GM10847 (cell line): ENCODE data around the gene PROM2.

Source experiments
- POLR2A ChIP-seq: IDR thresholded peaks from 2 replicates; pipeline ENCODE4 v1.6.1; 2011; ENCODE audit not compliant: insufficient read length; ENCODE audit errors: extremely low read depth

The PROM2 gene

DNA sequence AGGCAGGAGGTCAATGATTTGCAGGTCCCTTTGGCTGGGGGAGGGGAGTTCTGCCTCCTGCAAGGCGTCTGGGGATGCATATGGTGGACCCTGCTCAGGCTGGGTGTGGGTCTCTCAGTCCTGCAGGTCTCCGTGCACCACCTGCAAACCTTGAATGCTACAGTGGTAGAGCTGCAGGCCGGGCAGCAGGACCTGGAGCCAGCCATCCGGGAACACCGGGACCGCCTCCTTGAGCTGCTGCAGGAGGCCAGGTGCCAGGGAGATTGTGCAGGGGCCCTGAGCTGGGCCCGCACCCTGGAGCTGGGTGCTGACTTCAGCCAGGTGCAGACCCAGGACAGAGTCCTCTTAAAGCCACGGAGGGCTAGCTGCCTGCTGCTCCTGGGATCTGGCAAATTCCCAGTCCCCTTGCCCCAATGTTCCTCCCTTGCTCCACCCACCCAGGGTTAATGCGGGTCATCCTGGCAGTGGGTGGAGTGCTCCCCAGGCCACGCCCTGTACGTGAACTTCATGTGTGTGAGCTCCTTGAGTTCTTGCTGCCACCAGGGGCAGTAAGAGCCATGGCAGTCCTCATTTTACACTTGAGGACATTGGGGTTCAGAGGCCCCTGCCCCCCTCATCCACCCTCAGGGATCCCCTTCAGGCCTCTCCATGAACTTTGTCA lies 3.1 kb downstream of the PROM2 start:
- TF ChIP-seq POLR2A: no peak

- no peak for TF ChIP-seq POLR2A
Observed at GRCh38 chr2:95278051-95278471, 3.8 kb downstream of the PROM2 start.

GRCh38 chr2:95278637-95279225 lies 4.5 kb downstream of the PROM2 start:
- TF ChIP-seq POLR2A: no peak

GRCh38 chr2:95279435-95280035 lies 5.3 kb downstream of the PROM2 start:
- no peak for TF ChIP-seq POLR2A

DNA sequence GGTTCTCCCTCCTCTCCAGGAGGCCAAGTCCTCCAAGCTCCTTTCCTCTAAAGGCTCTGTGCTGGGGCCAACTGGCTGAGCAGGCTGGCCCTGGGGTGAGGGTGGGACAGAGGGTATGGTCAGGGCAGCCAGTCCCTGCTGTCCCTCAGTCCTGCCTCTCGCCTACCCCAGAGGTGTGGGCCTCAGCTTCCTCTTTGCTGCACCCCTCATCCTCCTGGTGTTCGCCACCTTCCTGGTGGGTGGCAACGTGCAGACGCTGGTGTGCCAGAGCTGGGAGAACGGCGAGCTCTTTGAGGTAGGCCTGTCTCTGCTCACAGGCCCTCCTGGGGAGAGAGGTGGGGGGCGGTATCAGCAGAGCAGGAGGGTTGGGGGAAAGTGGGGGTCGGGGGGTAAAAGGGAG lies 6.8 kb downstream of the PROM2 start:
- no peak for TF ChIP-seq POLR2A

GRCh38 chr2:95281786-95282185 lies 7.5 kb downstream of the PROM2 start:
- TF ChIP-seq POLR2A: no peak

- TF ChIP-seq POLR2A: no peak
Observed at GRCh38 chr2:95282458-95282857, 8.2 kb downstream of the PROM2 start.

GRCh38 chr2:95283562-95283961 lies 9.3 kb downstream of the PROM2 start:
- no peak for TF ChIP-seq POLR2A

DNA sequence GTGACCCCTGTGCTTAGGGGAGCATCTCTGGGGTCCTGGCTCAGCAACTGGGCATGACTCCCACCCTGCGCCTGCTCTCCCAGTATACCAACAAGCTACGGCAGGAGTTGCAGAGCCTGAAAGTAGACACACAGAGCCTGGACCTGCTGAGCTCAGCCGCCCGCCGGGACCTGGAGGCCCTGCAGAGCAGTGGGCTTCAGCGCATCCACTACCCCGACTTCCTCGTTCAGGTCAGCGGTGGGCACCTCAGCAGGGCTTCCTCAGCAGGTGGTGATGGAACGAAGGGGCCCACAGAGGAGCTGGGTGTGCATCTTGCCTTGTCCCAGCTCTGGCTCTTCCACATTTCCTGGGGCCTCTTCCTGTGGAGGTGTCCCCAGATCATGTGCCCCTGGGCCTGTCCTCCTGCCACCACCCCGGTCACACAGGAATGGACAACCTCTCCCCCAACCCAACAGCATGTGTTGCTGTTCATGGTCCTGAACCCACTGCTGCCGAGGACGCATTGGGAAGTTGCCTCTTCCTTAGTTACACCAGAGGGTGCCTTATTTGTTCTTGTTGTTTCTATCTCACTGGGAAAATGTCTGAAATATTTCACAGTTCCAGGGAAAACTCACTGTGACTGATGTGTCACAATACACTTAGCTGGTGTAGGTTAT lies 10.8 kb downstream of the PROM2 start:
- TF ChIP-seq POLR2A: no peak

DNA sequence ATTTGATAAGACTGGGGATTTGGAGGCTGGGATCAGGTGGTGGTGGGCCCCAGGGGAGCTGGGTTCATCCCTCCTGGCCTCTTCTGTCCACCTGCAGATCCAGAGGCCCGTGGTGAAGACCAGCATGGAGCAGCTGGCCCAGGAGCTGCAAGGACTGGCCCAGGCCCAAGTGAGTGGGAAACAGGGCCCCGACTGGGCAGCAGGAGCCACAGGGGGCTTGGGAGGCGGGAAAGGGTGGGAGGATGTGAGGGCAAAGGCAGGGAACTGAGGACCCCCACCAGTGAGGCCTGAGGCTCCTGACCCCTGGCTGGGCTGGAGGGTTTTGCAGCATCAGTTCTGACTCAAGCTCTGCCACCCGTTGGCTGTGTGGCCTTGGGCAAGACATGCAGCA lies 11.3 kb downstream of the PROM2 start:
- no peak for TF ChIP-seq POLR2A

DNA sequence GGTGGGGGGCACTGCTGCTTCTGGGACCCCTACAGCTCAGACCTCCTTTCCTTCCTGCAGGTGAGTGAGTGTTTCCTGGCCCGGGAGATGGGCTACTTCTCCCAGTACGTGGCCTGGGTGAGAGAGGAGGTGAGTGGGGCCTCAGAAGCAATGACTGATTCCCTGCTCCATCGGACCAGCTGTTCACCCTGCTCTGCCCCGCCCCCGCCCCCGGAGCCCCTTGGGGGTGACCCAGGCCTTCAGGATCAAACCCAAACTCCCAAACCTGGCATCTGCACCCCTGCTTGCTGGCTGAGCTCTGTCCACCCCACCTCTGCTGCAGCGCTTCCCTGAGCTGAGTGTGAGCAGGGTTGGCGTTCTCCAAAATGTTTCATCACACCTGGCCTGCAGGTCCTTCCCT lies 13.1 kb downstream of the PROM2 start:
- TF ChIP-seq POLR2A: no peak

- TF ChIP-seq POLR2A: no peak
Observed at GRCh38 chr2:95287806-95288205, 13.6 kb downstream of the PROM2 start.

GRCh38 chr2:95289253-95289652 lies 15.0 kb downstream of the PROM2 start:
- TF ChIP-seq POLR2A: no peak

DNA sequence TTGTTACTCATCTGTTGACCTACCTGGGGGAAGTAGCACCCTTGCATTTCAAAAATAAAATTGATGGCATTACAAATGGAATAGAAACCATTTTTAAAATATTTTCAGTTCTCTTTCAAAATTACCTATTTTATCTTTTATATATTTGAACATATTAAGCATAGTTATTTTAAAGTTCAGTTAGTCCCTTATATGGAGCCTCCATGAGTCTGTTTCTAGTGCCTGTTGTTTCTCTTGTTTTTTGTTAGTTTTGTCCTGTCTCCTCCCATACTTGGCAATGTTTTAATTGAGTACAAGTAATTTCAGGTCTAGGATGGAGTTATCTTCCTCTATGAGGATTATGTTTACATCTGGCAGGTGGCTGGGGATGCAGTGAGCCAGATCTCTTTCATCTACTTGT lies 17.0 kb downstream of the PROM2 start:
- no peak for TF ChIP-seq POLR2A

DNA sequence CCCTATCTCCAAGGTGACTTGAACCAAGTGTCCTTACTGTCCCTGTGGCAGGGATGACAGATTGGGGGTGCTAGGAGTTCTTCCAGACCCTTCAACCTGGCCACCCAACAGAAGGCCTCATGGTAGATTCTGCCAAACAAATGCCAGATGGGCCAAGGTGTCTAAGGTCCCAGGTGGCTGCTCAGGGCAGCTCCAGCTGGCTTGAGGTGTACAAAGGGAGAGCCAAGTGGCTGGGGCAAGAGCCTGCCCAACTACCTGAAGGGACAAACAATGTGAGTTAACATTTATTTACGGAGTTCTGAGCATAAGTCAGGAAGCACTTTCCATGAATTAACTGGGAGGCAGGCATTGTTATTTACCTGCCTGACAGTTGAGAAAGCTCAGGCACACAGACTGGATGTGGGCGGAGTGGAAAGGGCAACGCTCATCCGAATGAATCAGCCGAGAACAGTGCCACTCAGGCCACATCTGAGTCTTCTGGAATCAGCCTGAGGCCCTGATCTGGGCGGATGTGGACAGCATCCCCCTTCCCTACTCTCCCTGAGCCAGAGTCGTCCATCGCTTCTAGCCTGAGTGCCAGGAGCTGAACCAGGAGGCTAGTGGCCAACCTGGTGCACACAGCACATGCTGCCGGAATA lies 18.5 kb downstream of the PROM2 start:
- no peak for TF ChIP-seq POLR2A
